Body of pancreas (tissue), 4 donors: ENCODE data around the gene PHF3.

Source experiments
- POLR2A ChIP-seq, 3 donors: fragments of 450-650 bp; IDR thresholded peaks; one replicate each; pipeline ENCODE4 v1.6.1; 2016; ENCODE audit warnings: antibody characterized with exemption in 3 of 3, mild to moderate bottlenecking in 2 of 3
- TF ChIP-seq, protein P1 (sequence below), 7 experiments: fragments of 450-650 bp in 4 of 7; fragments of 200-600 bp in 3 of 7; sonication (generic) in 3 of 7; IDR thresholded peaks; one replicate each; pipeline ENCODE4 v1.5.1; 2016 to 2019; ENCODE audit warnings: antibody characterized with exemption in 7 of 7

DNA sequence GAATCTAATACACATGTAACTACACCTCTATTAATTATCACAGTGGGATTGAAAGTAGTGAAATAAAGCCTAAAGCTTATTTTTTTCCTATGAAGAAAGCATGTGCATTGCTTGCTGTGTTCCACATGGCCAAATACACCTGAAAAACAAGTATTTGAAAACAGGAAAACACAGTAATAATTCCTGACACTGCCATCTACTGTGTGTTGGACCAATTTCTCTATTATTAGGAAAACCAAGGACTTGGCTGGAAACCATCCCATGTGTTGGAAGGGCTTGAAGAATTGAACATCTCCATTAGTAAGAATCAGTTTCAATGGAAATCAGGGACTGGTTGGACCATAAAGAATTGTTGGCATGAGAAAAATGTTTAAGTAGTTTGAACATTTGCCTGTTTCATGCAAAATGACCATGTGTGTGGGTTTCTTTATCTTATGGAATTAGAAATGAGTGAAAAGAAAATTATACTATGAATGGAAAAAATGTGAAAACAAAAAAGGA lies 124.1 kb downstream of the PHF3 start:
- TF ChIP-seq, protein P1, sequence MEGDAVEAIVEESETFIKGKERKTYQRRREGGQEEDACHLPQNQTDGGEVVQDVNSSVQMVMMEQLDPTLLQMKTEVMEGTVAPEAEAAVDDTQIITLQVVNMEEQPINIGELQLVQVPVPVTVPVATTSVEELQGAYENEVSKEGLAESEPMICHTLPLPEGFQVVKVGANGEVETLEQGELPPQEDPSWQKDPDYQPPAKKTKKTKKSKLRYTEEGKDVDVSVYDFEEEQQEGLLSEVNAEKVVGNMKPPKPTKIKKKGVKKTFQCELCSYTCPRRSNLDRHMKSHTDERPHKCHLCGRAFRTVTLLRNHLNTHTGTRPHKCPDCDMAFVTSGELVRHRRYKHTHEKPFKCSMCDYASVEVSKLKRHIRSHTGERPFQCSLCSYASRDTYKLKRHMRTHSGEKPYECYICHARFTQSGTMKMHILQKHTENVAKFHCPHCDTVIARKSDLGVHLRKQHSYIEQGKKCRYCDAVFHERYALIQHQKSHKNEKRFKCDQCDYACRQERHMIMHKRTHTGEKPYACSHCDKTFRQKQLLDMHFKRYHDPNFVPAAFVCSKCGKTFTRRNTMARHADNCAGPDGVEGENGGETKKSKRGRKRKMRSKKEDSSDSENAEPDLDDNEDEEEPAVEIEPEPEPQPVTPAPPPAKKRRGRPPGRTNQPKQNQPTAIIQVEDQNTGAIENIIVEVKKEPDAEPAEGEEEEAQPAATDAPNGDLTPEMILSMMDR (IDR thresholded peaks at IDR 0.05), result no peak
- no peak for TF ChIP-seq POLR2A (IDR thresholded peaks at IDR 0.05)
